ENCODE data around the gene SMO. TPM values are rescaled to one million over a fixed set of nuclear protein-coding genes. Genes with fewer than 3 reads are reported as not detected.

Gene SMO
- total and polyA plus RNA-seq, 9 of the 15 experiments (the other 6 are each of a cell fraction or from before 2014, with no cell fraction given), result 0.05 to 0.13 (median 0.10) TPM; not detected in 5

DNA sequence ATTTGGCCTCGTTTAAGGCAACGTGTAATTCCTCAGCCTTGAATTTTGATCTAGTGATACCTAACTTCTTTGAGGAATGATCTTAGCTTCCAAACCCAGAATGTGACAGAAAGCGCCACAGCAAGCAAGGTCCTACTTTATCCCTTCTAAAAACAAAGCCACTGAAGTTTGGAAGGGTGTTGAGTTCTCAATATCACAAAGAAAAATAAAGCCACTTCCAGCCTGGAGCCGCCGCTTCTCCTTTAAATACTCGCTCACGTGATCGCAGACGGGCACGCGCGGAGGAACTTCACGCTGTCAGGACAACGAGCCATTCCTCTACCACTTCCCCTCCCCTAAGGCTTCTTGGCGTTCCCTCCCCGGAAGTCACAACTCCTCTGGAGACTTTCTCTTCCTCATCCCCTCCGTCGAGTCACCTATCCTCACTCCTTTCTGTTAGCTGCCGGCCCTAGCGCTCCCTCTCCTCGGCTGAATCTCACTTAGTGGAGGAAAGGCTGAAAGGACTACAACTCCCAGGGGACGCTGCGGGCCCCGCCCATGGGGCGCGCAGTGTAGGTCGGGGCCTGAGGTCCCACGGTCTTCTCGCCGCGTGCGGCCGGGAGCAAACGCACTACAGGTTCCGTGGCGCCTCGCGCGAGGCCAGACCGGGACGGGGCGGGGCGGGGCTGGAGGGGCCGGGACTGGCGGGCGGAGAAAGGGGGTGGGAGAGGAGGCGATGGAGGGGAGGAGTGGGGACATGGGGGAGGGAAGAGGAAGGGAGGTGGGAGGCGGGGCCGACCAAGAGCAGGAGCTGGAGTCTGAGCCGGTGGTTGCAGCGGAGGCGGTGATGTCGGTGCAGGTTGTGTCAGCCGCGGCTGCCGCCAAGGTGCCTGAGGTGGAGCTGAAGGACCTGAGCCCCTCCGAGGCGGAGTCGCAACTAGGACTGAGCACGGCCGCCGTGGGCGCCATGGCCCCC is 36.1 kb downstream of the SMO start, which contains the start of gene AHCYL2 (continued):
- TF ChIP-seq ATF3 (IDR thresholded peaks at IDR 0.05) (peak; percentile 11; the same call in 1 of the 2 replicates), ATF3 (CRISPR knock-in tag; conservative IDR thresholded peaks at IDR 0.05) (peak; percentile 62; the same call in 1 of the 2 replicates), ZNF551 (CRISPR knock-in tag; IDR thresholded peaks at IDR 0.05) (no peak), SNIP1 (IDR thresholded peaks at IDR 0.05; ENCODE audit: low read depth) (no peak), PCBP1 (IDR thresholded peaks at IDR 0.05; ENCODE audit: low read depth, low read length, poor library complexity, severe bottlenecking) (peak; percentile 94), ZNF589 (CRISPR knock-in tag; IDR thresholded peaks at IDR 0.05; ENCODE audit: low read depth) (peak; percentile 98), ETV1 (tag; conservative IDR thresholded peaks at IDR 0.05; ENCODE audit: low read depth) (peak; percentile 97), SP1 (CRISPR knock-in tag; IDR thresholded peaks at IDR 0.05) (peak; percentile 100), XRCC5 (IDR thresholded peaks at IDR 0.05; ENCODE audit: low read depth, low read length) (peak; percentile 61; the same call in 1 of the 2 replicates), RBFOX2 (IDR thresholded peaks at IDR 0.05; ENCODE audit: low read depth, low read length) (peak; percentile 82), KDM4B (IDR thresholded peaks at IDR 0.05; ENCODE audit: borderline replicate concordance in 2 of 2, low read depth in 1 of 2) (peak in 1 of 2 experiments; percentile 81; a peak in 2 of 4 replicates), LEF1 (IDR thresholded peaks at IDR 0.05) (peak; percentile 86), ZNF395 (CRISPR knock-in tag; IDR thresholded peaks at IDR 0.05) (peak; percentile 97), SMARCE1 (IDR thresholded peaks at IDR 0.05) (peak; percentile 38; the same call in 1 of the 2 replicates)
- TF ChIP-seq, protein P1, sequence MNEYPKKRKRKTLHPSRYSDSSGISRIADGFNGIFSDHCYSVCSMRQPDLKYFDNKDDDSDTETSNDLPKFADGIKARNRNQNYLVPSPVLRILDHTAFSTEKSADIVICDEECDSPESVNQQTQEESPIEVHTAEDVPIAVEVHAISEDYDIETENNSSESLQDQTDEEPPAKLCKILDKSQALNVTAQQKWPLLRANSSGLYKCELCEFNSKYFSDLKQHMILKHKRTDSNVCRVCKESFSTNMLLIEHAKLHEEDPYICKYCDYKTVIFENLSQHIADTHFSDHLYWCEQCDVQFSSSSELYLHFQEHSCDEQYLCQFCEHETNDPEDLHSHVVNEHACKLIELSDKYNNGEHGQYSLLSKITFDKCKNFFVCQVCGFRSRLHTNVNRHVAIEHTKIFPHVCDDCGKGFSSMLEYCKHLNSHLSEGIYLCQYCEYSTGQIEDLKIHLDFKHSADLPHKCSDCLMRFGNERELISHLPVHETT (CRISPR knock-in tag; conservative IDR thresholded peaks at IDR 0.05 in 1 of 2, IDR thresholded peaks at IDR 0.05 in 1 of 2), result peak in 1 of 2 experiments; percentile 97; a peak in 2 of 4 replicates
- TF ChIP-seq, protein P2, sequence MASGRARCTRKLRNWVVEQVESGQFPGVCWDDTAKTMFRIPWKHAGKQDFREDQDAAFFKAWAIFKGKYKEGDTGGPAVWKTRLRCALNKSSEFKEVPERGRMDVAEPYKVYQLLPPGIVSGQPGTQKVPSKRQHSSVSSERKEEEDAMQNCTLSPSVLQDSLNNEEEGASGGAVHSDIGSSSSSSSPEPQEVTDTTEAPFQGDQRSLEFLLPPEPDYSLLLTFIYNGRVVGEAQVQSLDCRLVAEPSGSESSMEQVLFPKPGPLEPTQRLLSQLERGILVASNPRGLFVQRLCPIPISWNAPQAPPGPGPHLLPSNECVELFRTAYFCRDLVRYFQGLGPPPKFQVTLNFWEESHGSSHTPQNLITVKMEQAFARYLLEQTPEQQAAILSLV (tag; IDR thresholded peaks at IDR 0.05), result no peak
- TF ChIP-seq, protein P3, sequence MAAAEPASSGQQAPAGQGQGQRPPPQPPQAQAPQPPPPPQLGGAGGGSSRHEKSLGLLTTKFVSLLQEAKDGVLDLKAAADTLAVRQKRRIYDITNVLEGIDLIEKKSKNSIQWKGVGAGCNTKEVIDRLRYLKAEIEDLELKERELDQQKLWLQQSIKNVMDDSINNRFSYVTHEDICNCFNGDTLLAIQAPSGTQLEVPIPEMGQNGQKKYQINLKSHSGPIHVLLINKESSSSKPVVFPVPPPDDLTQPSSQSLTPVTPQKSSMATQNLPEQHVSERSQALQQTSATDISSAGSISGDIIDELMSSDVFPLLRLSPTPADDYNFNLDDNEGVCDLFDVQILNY (CRISPR knock-in tag; IDR thresholded peaks at IDR 0.05), result peak; percentile 88; the same call in 1 of the 2 replicates

Measured in K562 (cell line).